Glutamatergic neuron (in vitro differentiated cells): ENCODE results near the gene AP5B1. TPM values are rescaled to one million over a fixed set of nuclear protein-coding genes. Genes with fewer than 3 reads are reported as not detected.

Experiments used
- DNase-seq: peaks from one replicate; pipeline ENCODE4 v3.0.0; 2022
- H3K27ac Mint-ChIP-seq: one replicate; pipeline ENCODE4 v1.8.0; 2020; ENCODE audit warnings: mild to moderate bottlenecking, mixed read lengths, inconsistent platforms; ENCODE audit not compliant: unreplicated experiment
- H3K27me3 Mint-ChIP-seq: one replicate; pipeline ENCODE4 v1.8.0; 2020; ENCODE audit warnings: mild to moderate bottlenecking, moderate library complexity, mixed read lengths, inconsistent platforms; ENCODE audit not compliant: unreplicated experiment
- H3K36me3 Mint-ChIP-seq: one replicate; pipeline ENCODE4 v1.8.0; 2020; ENCODE audit warnings: mild to moderate bottlenecking, mixed read lengths, inconsistent platforms; ENCODE audit not compliant: unreplicated experiment
- H3K4me1 Mint-ChIP-seq: one replicate; pipeline ENCODE4 v1.8.0; 2020; ENCODE audit warnings: mild to moderate bottlenecking, low read depth, mixed read lengths, inconsistent platforms; ENCODE audit not compliant: unreplicated experiment
- H3K4me3 Mint-ChIP-seq: one replicate; pipeline ENCODE4 v1.8.0; 2020; ENCODE audit warnings: mild to moderate bottlenecking, mixed read lengths, inconsistent platforms; ENCODE audit not compliant: unreplicated experiment
- H3K9me3 Mint-ChIP-seq: one replicate; pipeline ENCODE4 v1.8.0; 2020; ENCODE audit warnings: mild to moderate bottlenecking, moderate library complexity, mixed read lengths, inconsistent platforms; ENCODE audit not compliant: unreplicated experiment
- CTCF ChIP-seq: fragments of 200-600 bp; sonication (generic); IDR thresholded peaks from one replicate; pipeline ENCODE4 v1.5.0; 2021; ENCODE audit not compliant: partially characterized antibody, unreplicated experiment
- total RNA-seq: library from RNA; stranded (reverse); fragmentation: NEBNext Ultra II Directional; extraction: Animal tissue kit (Norgen Biotek cat#: 25700); gene quantifications from one replicate; pipeline ENCODE4 v1.2.1, GENCODE V29; 2021; ENCODE audit not compliant: unreplicated experiment

AP5B1 gene
- total RNA-seq, 1 donor from 2014 or later = 13.2 TPM

DNA sequence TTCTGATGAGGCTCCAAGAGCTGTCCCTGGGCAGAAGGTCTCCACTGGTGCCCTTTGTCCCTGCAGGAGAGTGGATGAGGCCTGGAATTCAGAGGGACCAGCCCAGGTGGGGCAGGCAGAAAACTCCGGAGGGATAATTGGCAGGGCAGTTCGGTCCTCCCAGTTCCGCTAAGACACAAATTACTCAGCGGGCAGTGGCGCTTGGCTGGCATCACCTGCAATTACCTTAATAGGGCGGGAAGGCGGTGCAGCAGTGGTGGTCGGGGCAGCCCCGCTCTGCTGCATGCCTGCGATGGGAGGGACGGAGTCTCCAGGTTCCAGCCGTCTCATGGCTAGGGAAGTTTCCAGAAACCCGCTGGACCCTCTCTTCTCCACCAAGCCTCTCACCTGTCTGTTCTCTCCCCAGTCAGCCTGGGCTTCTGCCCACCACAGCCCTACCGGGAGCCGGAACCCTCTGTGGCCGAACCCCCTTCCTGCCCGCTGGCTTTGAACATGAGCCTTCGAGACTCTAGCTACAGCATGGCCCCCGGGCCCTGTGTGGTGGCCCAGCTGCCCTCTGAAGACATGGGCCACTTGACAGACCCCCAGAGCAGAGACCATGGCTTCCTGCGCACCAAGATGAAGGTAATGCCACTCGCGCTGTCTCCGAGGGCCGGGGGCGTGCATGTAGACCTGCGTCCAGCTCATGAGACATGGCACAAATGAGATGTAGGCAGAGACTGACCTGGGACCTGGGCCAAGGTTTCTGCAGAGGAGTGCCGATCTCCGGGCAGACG is 13.0 kb upstream of the AP5B1 start:
- Mint-ChIP-seq H3K27me3 (peaks cover 9% of the 10 kb centered on the region), H3K4me3 (no peak overlapping the region), H3K36me3 (no peaks in the 10 kb centered on the region), H3K9me3 (peaks cover 5% of the 10 kb centered on the region), H3K4me1 (peaks cover 1% of the 10 kb centered on the region), H3K27ac (no peak overlapping the region)
- no peak for DNase-seq
- no peak for TF ChIP-seq CTCF

GRCh38 chr11:65793144-65793581 is 12.4 kb upstream of the AP5B1 start:
- no peak for TF ChIP-seq CTCF
- Mint-ChIP-seq H3K4me3 (no peak overlapping the region), H3K27me3 (peaks cover 9% of the 10 kb centered on the region), H3K27ac (no peak overlapping the region), H3K4me1 (peaks cover 1% of the 10 kb centered on the region), H3K36me3 (no peaks in the 10 kb centered on the region), H3K9me3 (peaks cover 5% of the 10 kb centered on the region)
- DNase-seq = no peak

DNA sequence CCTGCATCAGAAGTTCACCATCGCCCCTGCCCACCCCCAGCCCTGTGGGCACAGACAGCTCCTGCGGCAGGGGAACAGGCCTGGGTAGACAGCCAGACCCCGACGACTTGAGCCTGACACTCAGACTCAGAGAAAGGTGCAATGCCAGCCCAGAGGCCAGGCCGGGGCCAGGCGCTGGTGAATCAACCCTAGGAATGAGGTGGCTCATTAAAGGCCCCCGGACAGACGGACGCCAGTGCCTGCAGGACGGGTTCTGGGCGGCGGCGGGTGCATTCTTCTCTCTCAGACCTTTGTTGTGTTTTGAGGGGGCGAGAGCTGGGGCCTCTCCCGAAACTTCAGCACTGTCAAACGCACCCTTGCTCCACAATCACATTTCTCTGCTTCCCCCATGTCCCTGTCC is 11.7 kb upstream of the AP5B1 start:
- H3K27me3 Mint-ChIP-seq = peaks cover 12% of the 10 kb centered on the region
- H3K36me3 Mint-ChIP-seq = no peaks in the 10 kb centered on the region
- peaks cover 5% of the 10 kb centered on the region for H3K9me3 Mint-ChIP-seq
- peaks cover 1% of the 10 kb centered on the region for H3K4me1 Mint-ChIP-seq
- TF ChIP-seq CTCF = no peak
- no peak for DNase-seq
- no peak overlapping the region for H3K27ac Mint-ChIP-seq
- no peak overlapping the region for H3K4me3 Mint-ChIP-seq

DNA sequence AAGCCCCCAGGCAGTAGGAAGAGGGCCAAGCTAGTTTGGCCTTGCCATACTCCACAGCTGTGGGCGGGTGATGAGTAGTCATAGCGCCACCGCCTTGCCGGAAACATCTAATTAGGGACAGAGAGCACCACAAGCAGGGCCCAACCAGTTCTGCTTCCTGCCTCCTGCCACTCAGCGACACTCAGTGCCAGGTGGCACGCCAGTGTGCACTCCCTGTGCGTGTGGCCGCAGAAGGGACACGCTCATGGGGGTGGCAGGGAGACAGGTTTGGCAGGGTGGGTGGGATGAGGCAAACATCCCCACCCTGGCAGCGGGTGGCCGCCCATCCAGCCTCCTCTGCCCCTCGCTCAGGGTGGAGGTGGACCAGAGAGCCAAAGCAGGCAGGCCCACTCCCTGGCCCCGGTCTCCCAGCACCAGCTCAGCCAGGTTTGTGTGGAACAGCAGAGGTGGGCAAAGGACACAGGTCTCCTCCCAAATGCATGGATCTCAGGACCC is 11.0 kb upstream of the AP5B1 start:
- peaks cover 5% of the 10 kb centered on the region for H3K9me3 Mint-ChIP-seq
- H3K27me3 Mint-ChIP-seq = peaks cover 12% of the 10 kb centered on the region
- peaks cover 1% of the 10 kb centered on the region for H3K4me1 Mint-ChIP-seq
- DNase-seq = no peak
- H3K4me3 Mint-ChIP-seq = no peak overlapping the region
- no peak overlapping the region for H3K27ac Mint-ChIP-seq
- TF ChIP-seq CTCF = no peak
- no peaks in the 10 kb centered on the region for H3K36me3 Mint-ChIP-seq

DNA sequence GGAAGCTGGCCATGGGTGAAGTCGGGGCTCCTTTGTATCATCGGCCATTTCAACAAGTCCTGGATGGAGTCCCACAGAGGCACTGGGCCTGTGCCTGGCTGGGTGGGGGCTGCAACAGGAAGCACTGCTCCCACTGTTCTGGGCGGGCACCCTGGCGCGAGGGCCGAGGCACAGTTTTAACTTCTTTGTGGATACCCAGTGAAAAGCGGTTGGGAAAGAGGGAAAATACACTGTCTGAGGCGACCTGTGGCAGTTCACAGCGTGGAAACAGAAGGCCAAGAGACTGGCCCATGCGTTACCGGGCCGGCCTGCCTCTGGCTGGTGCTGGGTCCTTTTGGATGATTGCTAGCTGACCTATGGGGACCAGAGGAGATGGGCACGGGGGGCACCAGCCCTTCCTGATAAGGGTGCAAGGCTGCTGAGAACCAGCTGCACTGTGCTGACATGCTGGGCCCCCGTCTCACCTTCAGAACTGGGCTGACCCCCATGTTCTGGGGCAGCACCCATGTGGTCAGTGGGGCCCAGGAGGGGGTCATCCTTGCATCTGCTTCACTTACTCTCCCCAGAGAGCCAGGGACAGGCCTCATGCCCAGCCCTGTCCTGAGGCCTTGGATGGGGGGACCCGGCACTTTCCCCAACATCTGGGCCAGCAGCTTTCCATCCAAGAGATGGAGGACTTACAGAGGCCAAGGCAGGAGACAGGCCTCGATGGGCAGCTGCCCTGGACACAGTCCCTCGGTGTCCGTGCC is 10.3 kb upstream of the AP5B1 start:
- H3K36me3 Mint-ChIP-seq = no peaks in the 10 kb centered on the region
- H3K27ac Mint-ChIP-seq = peak overlapping the region; percentile 5
- H3K4me1 Mint-ChIP-seq = peaks cover 1% of the 10 kb centered on the region
- H3K9me3 Mint-ChIP-seq = peaks cover 5% of the 10 kb centered on the region
- no peak for TF ChIP-seq CTCF
- peaks cover 10% of the 10 kb centered on the region for H3K27me3 Mint-ChIP-seq
- H3K4me3 Mint-ChIP-seq = no peak overlapping the region
- DNase-seq = no peak
